Measurements from ENCODE around the gene MAPKAPK3.

Gene MAPKAPK3

GRCh38 chr3:50617096-50617791 is at the start of gene MAPKAPK3:
TSS of gene MAPKAPK3 (plus strand) at chr3:50617151. CDS start at chr3:50617566, 415 bp downstream.
- DNase-seq (ENCODE audit: low spot score): no peak

DNA sequence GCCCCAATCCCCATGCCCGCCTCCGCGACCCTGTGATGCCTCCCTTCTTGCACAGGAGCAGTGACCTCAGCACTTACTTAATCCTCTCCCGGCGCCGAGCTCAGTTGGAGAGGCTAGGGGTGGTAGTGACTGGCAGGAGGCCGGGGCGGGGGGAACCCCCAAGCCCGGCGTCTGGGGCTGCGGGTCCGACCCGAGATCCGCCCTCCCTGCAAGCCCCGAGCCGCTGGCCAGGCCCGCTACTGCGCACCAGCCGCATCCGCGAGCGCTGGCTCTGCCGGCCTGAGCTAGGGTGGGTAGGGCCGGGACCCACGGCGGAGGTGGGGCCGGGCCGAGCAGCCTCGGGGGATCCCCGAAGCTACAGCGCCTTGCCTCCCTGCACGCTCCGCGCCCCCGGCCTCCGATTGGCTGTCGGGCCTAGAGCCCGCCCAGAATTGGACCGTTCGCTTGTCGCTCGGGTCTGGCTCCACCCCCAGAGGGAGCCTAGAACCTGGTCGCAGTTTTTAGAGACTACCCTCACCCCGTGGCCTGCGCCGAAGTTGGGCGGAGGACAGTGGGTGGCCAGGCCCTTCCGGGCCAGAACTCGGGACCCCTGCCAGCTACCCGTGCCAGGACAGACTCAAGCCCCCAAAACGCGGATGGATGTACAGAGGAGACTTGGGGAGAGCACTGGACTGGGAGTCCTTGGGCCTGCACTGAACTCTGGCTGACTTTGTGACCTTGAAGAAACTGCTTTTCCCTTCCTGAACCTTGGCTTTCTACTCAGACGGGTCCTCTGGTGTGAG is 49.4 kb upstream of the MAPKAPK3 start, which contains the start of gene C3orf18:
Gene C3orf18 (minus strand): TSS at position 362 of the 782 bp plus-strand sequence. CDS start 2,048 bp downstream, outside the sequence.
- peak; percentile 87 for DNase-seq (ENCODE audit: low spot score)

- peak; percentile 92 for DNase-seq (ENCODE audit: low spot score)
Observed at GRCh38 chr3:50568947-50569749, 47.8 kb upstream of the MAPKAPK3 start, which contains the start of gene HEMK1. TSS of gene HEMK1 (plus strand) at chr3:50569522. CDS start at chr3:50571105, 1,583 bp downstream.

- no peak for DNase-seq (ENCODE audit: low spot score)
Observed at GRCh38 chr3:50570508-50571279, 46.3 kb upstream of the MAPKAPK3 start.

- no peak for DNase-seq (ENCODE audit: low spot score)
Observed at GRCh38 chr3:50571486-50571885, 45.5 kb upstream of the MAPKAPK3 start.

DNA sequence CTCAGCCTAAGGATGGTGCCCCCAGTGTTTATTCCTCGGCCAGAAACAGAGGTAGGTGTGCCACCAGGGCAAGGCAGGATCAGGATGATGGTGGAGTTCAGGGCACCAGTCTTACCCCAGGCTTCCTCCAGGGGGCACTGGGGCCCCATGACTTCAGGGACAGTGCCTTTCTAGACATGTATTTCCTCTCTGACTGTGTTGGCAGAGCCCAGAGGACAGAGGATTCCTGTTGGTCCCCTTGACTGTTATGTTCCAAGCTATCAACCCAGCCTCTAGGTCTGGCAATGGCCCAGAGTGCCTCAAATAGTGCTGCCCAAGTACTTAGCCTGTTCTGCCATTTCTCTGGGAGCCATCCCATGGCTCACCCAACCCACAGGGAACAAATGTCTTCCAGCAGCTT is 44.8 kb upstream of the MAPKAPK3 start:
- peak; percentile 72 for DNase-seq (ENCODE audit: low spot score)

DNA sequence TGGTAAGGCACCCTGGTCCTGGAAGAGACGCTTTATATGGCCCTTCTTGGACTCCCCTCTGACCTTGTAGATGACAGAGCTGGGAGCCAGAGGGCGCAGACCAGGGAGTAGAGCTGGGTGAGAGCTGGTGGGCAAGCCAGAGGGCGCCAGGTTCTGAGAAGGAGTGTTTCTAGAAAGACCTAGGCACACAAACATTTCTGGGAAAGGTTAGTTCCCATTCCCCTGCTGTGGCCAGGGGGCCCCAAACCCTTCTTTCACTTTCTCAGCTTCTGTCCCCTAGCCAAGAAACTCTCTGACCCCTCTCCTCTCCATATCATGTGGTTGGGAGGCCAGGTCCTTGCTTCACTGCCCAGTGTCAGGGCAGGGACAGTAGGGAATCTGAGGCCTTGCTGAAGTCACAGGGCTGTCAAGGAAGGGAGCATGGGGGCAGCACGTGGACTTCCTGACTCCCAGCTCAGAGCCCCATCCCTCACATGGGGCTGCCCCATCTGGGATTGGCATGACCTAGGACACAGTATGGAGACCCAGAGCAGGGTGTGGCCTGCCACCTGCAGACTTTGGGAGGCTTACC is 44.1 kb upstream of the MAPKAPK3 start:
- DNase-seq (ENCODE audit: low spot score): no peak

- DNase-seq (ENCODE audit: low spot score): no peak
Observed at GRCh38 chr3:50573566-50574443, 43.1 kb upstream of the MAPKAPK3 start.

- DNase-seq (ENCODE audit: low spot score): no peak
Observed at GRCh38 chr3:50574444-50574831, 42.5 kb upstream of the MAPKAPK3 start.

GRCh38 chr3:50575372-50575771 is 41.6 kb upstream of the MAPKAPK3 start:
- DNase-seq (ENCODE audit: low spot score): no peak

GRCh38 chr3:50577348-50577747 is 39.6 kb upstream of the MAPKAPK3 start:
- no peak for DNase-seq (ENCODE audit: low spot score)

DNA sequence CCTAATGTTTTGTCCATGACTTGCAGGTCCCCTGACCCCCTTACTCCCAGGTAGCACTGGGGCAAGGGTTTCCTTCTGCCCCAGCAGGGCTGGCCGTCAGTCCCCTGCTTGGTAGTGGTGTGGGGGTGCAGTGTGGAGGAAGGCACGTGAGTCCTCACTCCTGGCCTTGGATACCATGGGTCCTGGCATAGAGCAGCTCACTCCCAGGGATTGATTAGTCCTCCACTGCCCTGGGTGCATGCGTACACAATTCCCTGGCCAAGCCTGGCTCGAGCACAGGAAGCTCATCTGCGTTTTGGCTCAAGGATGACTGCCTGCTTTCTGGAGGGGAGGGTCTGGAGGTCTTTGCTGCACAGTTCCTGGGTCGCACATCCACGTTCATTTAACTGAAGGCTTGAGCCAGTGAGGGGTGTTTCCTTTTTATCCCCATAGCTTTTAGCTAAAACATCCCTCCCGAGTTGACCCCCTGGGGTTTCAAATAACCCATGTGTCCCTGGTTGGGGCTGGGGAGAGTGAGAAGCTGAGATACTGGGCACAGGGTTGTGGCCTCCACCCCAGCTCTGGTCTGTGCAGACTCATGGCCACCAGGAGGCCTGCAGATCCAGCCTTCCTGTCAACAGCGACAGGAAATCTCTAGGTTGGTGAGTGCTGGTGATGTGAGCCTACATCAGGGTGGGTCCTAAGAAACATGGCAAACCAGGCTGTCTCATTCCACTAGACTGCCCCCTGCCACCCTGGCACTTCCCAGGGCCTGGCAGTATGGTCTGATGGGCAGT is 36.1 kb upstream of the MAPKAPK3 start:
- DNase-seq (ENCODE audit: low spot score): no peak

- DNase-seq (ENCODE audit: low spot score): no peak
Observed at GRCh38 chr3:50581459-50581842, 35.5 kb upstream of the MAPKAPK3 start.

DNA sequence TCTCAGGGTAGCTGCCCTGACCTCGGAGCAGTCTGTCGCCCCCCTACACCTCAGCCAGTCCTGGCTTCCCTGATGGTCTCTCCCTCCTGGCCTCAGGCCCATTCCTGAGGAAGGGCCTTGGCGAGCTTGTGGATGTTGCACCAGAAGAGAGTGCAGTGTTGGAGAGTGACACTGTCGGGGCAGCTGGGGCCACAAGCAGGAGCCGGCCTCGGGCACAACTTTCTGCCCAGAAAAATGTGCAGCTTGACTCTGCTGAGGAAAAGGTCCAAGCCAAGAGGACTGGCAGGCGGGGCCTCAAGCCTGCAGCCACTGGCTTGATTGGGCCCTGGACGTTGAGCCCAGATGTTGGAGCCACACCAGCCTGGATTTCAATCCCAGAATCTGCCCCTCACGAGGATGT is 34.9 kb upstream of the MAPKAPK3 start:
- no peak for DNase-seq (ENCODE audit: low spot score)

DNA sequence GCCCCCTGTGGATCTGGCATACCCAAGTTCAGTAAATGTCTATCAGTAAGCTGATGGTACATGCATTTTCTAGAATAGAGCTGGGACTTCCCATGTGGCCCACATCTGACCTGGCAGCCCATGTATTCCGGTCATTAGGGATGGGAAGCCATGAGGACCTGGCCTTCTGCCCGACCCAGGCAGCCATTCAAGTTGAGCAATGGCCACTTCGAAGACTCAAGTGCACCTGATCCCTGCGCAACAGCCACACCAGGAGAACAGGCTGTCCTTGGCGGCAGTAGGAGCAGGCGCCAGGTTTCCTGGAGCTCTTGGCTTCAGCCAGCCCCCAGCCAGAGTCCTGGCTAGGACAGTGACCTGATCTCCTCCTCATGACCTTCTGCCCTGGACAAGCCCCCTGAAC is 33.1 kb upstream of the MAPKAPK3 start:
- DNase-seq (ENCODE audit: low spot score): no peak

GRCh38 chr3:50584391-50584790 is 32.6 kb upstream of the MAPKAPK3 start:
- DNase-seq (ENCODE audit: low spot score): no peak

DNA sequence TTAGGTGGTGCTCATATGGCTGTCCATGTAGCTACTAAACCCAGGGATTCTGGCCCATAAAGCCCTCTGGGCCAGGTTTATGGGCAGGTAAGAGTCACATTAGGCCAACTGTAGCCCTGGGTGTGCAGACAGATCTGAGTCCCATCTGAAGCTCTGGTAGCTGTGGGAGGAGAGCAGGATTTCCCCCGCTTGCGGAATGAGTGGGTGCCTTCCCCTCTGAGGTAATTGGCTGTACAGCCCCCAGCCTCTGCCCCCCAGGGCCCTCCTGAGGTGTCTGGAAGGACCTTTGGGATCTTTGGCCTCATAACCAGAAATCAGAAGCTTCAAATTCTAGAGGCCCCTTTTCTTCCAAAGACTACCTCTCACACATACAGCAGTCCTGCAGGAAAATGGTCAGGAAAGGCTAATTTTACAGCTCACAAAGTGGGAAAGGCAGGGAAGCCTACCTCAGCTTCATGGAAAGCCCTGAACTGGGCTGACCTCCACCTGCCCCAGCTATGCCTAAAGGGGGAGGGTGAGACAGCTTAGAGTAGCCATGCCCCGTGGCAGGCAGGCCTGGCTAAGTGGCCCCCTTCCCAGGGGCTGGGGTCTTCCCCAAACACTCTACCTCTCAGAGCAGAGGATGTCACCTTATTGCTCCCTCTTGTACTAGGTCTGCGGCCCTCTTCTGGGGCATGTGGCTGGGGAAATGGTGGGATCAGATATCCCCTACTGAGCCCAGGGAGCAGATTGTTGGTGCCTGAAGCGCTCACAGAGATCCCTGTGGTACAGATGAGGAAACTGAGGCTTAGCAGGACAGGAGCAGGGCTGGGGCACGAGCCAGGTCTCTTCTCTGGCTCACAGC is 30.8 kb upstream of the MAPKAPK3 start:
- no peak for DNase-seq (ENCODE audit: low spot score)

DNA sequence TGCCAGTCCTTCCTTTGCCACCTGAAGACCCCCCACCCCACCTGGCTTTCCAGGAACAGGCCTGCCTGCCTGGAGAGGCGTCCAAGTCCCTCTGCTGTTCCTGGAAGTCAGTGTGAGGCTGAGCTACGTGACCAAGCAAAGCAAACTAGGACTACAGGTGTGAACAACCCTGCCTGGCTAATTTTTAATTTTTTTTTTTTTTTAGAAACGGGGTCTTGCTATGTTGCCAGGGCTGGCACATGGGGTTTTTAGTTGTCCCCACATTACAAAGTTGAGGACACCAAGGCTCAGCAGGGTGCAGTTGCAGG is 30.2 kb upstream of the MAPKAPK3 start:
- no peak for DNase-seq (ENCODE audit: low spot score)

DNA sequence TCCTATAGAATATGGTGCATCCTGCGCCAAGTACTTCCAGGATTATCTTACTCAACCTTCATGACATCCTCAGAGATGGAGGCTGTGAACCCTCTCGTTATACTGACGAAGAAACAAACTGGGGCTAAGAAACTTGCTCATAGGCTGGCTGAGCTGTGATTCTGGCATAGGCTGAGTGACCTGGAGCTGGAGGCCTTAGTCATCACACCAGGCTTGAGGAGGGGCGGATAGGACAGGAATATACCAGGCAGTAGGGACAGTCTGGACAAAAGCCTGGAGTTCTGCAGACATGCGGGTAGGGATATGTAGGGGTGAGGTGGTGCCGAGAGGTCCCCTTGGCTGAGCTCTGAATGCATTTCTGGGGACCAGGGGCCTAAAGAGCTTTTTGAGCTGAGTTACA is 29.6 kb upstream of the MAPKAPK3 start:
- no peak for DNase-seq (ENCODE audit: low spot score)

Measured in pons (tissue), 1 donor.